ENCODE data around the gene EFCAB14. TPM values are rescaled to one million over a fixed set of nuclear protein-coding genes. Genes with fewer than 3 reads are reported as not detected.

Gene EFCAB14
- total and polyA plus RNA-seq, 2 of the 8 experiments (the other 6 are each of a cell fraction or from before 2014, with no cell fraction given) = 19.4 to 40.4 TPM

- TF ChIP-seq CHD7 (IDR thresholded peaks at IDR 0.05; ENCODE audit: insufficient replicate concordance, low read length) (no peak), MAFK (IDR thresholded peaks at IDR 0.05; ENCODE audit: low read depth, low read length) (no peak), SIN3A (conservative IDR thresholded peaks at IDR 0.05 in 1 of 2, IDR thresholded peaks at IDR 0.05 in 1 of 2; ENCODE audit: low read depth in 1 of 2, low read length in 2 of 2) (no peak), MAX (IDR thresholded peaks at IDR 0.05) (no peak), BACH1 (IDR thresholded peaks at IDR 0.05; ENCODE audit: low read length) (no peak), SAP30 (IDR thresholded peaks at IDR 0.05; ENCODE audit: insufficient read depth, insufficient replicate concordance, low read length) (no peak), TAF1 (IDR thresholded peaks at IDR 0.05; ENCODE audit: low read depth, low read length) (no peak), EGR1 (IDR thresholded peaks at IDR 0.05; ENCODE audit: borderline replicate concordance, low read depth, low read length) (no peak), POLR2A (IDR thresholded peaks at IDR 0.05; ENCODE audit: control extremely low read depth in 1 of 2, low read depth in 2 of 2, low read length in 2 of 2) (no peak), SIX5 (IDR thresholded peaks at IDR 0.05; ENCODE audit: low read depth, low read length) (no peak), GTF2F1 (IDR thresholded peaks at IDR 0.05; ENCODE audit: borderline replicate concordance, low read depth, low read length) (no peak), CREB1 (IDR thresholded peaks at IDR 0.05) (no peak), POLR2AphosphoS5 (IDR thresholded peaks at IDR 0.05; ENCODE audit: low read depth, low read length) (no peak)
Observed at GRCh38 chr1:46690931-46691421, 27.9 kb downstream of the EFCAB14 start (continued).
